ENCODE measurements around the gene AIF1L. TPM values are rescaled to one million over a fixed set of nuclear protein-coding genes. Genes with fewer than 3 reads are reported as not detected.

The AIF1L gene
- polyA plus RNA-seq, 1 experiment: 0.05 TPM

DNA sequence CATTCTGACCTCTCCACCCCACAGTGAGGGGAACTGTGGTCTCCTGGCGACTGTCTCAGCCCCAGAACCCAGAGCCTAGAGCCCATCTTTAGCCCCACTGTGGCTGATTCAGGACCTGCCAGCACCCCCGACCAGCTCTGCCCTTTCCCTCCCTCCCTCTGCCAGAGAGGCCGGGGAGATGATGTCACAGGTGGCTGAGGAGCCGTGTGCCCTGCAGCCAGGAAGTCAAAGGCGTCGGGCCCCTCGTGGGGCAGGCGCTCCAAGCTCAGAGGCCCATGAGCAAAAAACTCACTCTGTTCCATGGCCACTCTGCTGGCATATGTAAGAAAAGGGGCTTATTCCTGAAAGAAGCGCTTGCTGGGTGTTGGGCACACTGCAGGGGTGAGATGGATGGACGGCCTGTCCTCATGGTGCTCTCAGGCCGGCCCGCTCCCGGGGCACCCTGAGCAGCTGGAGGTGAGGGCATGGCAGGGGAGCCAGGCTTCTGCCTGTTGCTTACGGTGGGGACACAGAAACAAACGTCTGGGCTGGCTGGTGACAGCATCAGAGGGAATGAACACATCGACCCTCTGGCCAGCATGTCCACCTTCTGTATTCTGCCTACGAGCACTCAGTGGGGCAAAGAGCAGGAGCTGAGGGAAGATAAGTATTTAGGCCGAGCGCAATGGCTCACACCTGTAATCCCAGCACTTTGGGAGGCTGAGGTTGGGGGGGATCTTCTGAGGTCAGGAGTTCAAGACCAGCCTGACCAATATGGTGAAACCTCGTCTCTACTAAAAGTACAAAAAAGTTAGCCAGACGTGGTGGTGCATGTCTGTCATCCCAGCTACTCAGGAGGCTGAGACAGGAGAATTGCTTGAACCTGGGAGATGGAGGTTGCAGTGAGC, 46.3 kb upstream of the AIF1L start:
- TF ChIP-seq, protein P1, sequence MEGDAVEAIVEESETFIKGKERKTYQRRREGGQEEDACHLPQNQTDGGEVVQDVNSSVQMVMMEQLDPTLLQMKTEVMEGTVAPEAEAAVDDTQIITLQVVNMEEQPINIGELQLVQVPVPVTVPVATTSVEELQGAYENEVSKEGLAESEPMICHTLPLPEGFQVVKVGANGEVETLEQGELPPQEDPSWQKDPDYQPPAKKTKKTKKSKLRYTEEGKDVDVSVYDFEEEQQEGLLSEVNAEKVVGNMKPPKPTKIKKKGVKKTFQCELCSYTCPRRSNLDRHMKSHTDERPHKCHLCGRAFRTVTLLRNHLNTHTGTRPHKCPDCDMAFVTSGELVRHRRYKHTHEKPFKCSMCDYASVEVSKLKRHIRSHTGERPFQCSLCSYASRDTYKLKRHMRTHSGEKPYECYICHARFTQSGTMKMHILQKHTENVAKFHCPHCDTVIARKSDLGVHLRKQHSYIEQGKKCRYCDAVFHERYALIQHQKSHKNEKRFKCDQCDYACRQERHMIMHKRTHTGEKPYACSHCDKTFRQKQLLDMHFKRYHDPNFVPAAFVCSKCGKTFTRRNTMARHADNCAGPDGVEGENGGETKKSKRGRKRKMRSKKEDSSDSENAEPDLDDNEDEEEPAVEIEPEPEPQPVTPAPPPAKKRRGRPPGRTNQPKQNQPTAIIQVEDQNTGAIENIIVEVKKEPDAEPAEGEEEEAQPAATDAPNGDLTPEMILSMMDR (IDR thresholded peaks at IDR 0.05; ENCODE audit: insufficient read depth, low read depth, low read length): no peak
- H3K4me3 ChIP-seq (ENCODE audit: low read depth, low read length): no peak overlapping the region
- no peaks in the 10 kb centered on the region; the same call in 1 of the 2 replicates for H3K27me3 ChIP-seq (ENCODE audit: control insufficient read depth, insufficient read depth, low read length)
- ChIA-PET POLR2A (no interaction called here), CTCF (interaction anchor here (1.4 to 6.5 kb wide), 3 partner anchors 7 to 348 kb away, joined by 6 to 52 read pairs (median 11); no protein-coding TSS in a partner anchor)
- no peak for DNase-seq (ENCODE audit: low read depth)
- no peaks in the 10 kb centered on the region for H3K36me3 ChIP-seq (ENCODE audit: control insufficient read depth, insufficient read depth, low read length)

DNA sequence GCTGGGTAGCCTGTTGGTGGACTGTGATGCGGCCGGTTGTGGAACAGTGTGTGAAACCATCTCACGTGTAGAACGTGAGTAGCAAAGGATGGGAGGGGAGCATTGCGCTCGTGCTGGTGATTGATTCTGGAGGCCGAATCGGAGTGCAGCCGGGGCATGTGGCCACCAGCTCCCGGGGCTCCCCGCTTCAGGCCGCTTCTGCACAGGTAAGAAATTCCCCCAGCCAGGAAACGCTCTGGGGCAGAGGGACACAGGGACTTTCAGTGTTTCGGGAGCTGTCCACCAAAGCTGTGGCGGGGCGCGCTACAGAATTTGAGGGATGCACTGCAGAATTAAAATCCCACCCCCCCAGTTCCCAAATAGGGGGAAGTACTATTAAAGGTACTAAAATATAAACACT, 45.5 kb upstream of the AIF1L start:
- TF ChIP-seq, protein P1 (IDR thresholded peaks at IDR 0.05; ENCODE audit: insufficient read depth, low read depth, low read length): no peak
- Histone ChIP-seq H3K36me3 (ENCODE audit: control insufficient read depth, insufficient read depth, low read length) (no peaks in the 10 kb centered on the region), H3K4me3 (ENCODE audit: low read depth, low read length) (no peak overlapping the region), H3K27me3 (ENCODE audit: control insufficient read depth, insufficient read depth, low read length) (no peaks in the 10 kb centered on the region; the same call in 1 of the 2 replicates)
- ChIA-PET POLR2A (no interaction called here), CTCF (interaction anchor here (1.4 kb wide), 1 partner anchor 13 kb away, joined by 6 read pairs; no protein-coding TSS in a partner anchor)
- no peak for DNase-seq (ENCODE audit: low read depth)

- DNase-seq (ENCODE audit: low read depth): no peak
- ChIA-PET POLR2A (no interaction called here), CTCF (interaction anchor here (0.6 to 1.6 kb wide), 4 partner anchors 15 to 840 kb away, joined by 3 to 4 read pairs (median 4); no protein-coding TSS in a partner anchor)
- no peaks in the 10 kb centered on the region for H3K36me3 ChIP-seq (ENCODE audit: control insufficient read depth, insufficient read depth, low read length)
- H3K27me3 ChIP-seq (ENCODE audit: control insufficient read depth, insufficient read depth, low read length): no peaks in the 10 kb centered on the region; the same call in 1 of the 2 replicates
- H3K4me3 ChIP-seq (ENCODE audit: low read depth, low read length): no peak overlapping the region
- TF ChIP-seq, protein P1 (IDR thresholded peaks at IDR 0.05; ENCODE audit: insufficient read depth, low read depth, low read length): no peak
Measured at GRCh38 chr9:131051592-131052517, 44.5 kb upstream of the AIF1L start.

DNA sequence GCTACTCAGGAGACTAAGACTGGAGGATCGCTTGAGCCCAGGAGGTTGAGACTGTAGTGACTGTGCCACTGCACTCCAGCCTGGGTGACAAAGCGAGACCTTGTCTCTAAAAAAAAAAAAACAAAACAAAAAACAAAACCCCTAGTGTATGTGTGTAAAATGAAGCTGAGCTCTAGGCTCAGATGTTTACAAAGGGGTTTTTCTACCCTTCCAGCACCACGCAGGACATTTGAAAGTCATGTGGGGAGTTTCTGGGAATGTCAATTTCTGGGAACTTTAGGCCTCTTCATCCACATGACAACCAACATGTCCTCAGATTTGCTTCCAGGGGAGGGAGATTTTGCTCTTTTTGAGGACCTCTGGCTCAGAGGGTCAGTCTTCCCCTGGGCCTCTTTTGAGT, 42.4 kb upstream of the AIF1L start:
- TF ChIP-seq, protein P1 (IDR thresholded peaks at IDR 0.05; ENCODE audit: insufficient read depth, low read depth, low read length): no peak
- no peaks in the 10 kb centered on the region for H3K36me3 ChIP-seq (ENCODE audit: control insufficient read depth, insufficient read depth, low read length)
- H3K4me3 ChIP-seq (ENCODE audit: low read depth, low read length): no peak overlapping the region
- no peaks in the 10 kb centered on the region; the same call in 1 of the 2 replicates for H3K27me3 ChIP-seq (ENCODE audit: control insufficient read depth, insufficient read depth, low read length)
- CTCF ChIA-PET: interaction anchor here (0.7 to 6.6 kb wide), 12 partner anchors 10 to 347 kb away, joined by 3 to 61 read pairs (median 3); no protein-coding TSS in a partner anchor
- POLR2A ChIA-PET: no interaction called here
- no peak for DNase-seq (ENCODE audit: low read depth)
